ENCODE data around the gene HOXC12.

DNA sequence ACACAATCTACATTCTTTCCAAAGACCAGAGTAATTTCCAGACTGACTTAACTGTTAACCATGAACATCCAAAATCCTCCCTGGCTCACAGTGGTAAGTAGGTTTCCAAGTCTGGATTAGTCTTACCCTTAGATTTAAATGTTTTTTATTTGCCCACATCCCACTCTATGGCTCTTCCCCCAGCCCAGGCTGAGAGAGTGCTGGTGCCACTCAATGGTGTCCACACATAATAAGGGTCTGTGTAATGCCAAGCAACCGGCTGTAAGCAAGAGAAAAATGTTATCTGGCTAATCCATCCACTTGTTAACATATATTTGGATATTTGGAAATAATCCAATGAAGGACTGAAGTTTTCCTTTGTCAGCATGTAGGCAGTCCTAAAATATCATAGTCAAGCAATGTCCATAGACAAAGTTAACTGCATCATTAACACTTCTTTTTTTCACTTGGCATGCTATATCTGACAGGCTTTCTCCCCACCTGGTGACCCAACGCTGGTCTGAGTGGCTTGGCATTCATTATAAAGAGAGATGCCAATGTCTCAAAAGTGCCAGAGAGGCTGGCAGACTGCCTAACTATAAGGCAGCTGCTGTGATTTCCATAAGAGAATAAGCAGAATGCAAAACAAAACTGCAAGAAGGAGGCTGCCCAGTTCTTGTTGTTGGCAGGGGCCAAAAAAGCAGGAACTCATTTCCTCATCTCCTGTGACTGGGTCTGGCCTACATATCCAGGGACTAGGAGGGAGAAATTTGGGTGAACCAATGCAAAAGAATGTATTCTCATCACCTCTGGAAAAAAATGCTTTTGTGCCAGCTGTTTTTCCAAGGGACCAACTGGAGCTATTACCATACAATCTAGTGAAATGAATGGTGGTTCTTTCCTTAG lies 29.9 kb upstream of the HOXC12 start:
- no peak for TF ChIP-seq POLR2AphosphoS5 (IDR thresholded peaks at IDR 0.05; ENCODE audit: low read depth, low read length)
- no peak for TF ChIP-seq TAF1 (IDR thresholded peaks at IDR 0.05; ENCODE audit: borderline replicate concordance, low read depth, low read length)

All from GM12892 (cell line).